Ishikawa (cell line): ENCODE data around the gene OR10H2.

Source experiments
- CREB1 ChIP-seq: IDR thresholded peaks from 2 replicates; pipeline ENCODE4 v1.6.1; 2012; ENCODE audit warnings: low read depth
- EP300 ChIP-seq: IDR thresholded peaks from 2 replicates; pipeline ENCODE4 v1.6.1; 2012; ENCODE audit warnings: borderline replicate concordance
- RAD21 ChIP-seq: IDR thresholded peaks from 2 replicates; pipeline ENCODE4 v1.6.1; 2012; ENCODE audit warnings: low read depth
- REST ChIP-seq: IDR thresholded peaks from 2 replicates; pipeline ENCODE4 v1.6.1; 2012; ENCODE audit warnings: low read depth, mild to moderate bottlenecking
- TAF1 ChIP-seq: IDR thresholded peaks from 2 replicates; pipeline ENCODE4 v1.6.1; 2012; ENCODE audit warnings: low read depth, mild to moderate bottlenecking
- TCF12 ChIP-seq: IDR thresholded peaks from 2 replicates; pipeline ENCODE4 v1.6.1; 2012; ENCODE audit warnings: low read depth
- TEAD4 ChIP-seq: IDR thresholded peaks from 2 replicates; pipeline ENCODE4 v1.6.1; 2012
- USF1 ChIP-seq: IDR thresholded peaks from 2 replicates; pipeline ENCODE4 v1.6.1; 2012
- YY1 ChIP-seq: IDR thresholded peaks from 2 replicates; pipeline ENCODE4 v1.6.1; 2012; ENCODE audit warnings: low read depth
- ZBTB7A ChIP-seq: IDR thresholded peaks from 2 replicates; pipeline ENCODE4 v1.6.1; 2012; ENCODE audit warnings: low read depth
- TF ChIP-seq, protein P1 (sequence below): IDR thresholded peaks from 2 replicates; pipeline ENCODE4 v1.6.1; 2012

GRCh38 chr19:15714638-15715037 lies 13.2 kb upstream of the OR10H2 start:
- no peak for TF ChIP-seq EP300
- no peak for TF ChIP-seq YY1
- no peak for TF ChIP-seq RAD21
- no peak for TF ChIP-seq CREB1
- TF ChIP-seq, protein P1, sequence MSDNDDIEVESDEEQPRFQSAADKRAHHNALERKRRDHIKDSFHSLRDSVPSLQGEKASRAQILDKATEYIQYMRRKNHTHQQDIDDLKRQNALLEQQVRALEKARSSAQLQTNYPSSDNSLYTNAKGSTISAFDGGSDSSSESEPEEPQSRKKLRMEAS, result no peak
- no peak for TF ChIP-seq REST
- no peak for TF ChIP-seq TEAD4
- TF ChIP-seq USF1, result no peak
- TF ChIP-seq TAF1, result no peak
- no peak for TF ChIP-seq TCF12
- no peak for TF ChIP-seq ZBTB7A
